Lung (tissue), 12 donors: Measurements from ENCODE around the gene CEP164. TPM values are rescaled to one million over a fixed set of nuclear protein-coding genes. Genes with fewer than 3 reads are reported as not detected.

Experiments used
- ATAC-seq: fragments of 200-7000 bp; cut with Tn5 transposase; one replicate; pipeline ENCODE4 v1.9.1; 2020; ENCODE audit warnings: moderate number of reproducible peaks; ENCODE audit not compliant: insufficient read depth, low FRiP score
- DNase-seq, 3 donors: peaks; one replicate each; pipeline ENCODE4 v3.0.0-alpha.2; 2013 to 2017
- H3K27ac ChIP-seq, 2 donors: one replicate each; pipeline ENCODE4 v1.5.1; 2013; ENCODE audit warnings: mild to moderate bottlenecking in 2 of 2, moderate library complexity in 2 of 2, control low read depth in 1 of 2, inconsistent platforms in 1 of 2, low read depth in 1 of 2, low read length in 1 of 2
- H3K27me3 ChIP-seq, 3 donors: one replicate each; pipeline ENCODE4 v1.5.1; 2013; ENCODE audit warnings: low read length in 2 of 3; ENCODE audit not compliant: control insufficient read depth in 3 of 3, insufficient read depth in 3 of 3
- H3K36me3 ChIP-seq, 4 donors: one replicate each; pipeline ENCODE4 v1.5.1; 2013; ENCODE audit warnings: low read length in 4 of 4, mild to moderate bottlenecking in 1 of 4, moderate library complexity in 1 of 4; ENCODE audit not compliant: control insufficient read depth in 4 of 4, insufficient read depth in 4 of 4
- H3K4me1 ChIP-seq, 5 donors: one replicate each; pipeline ENCODE4 v1.5.1; 2013; ENCODE audit warnings: low read length in 5 of 5, mild to moderate bottlenecking in 2 of 5, moderate library complexity in 1 of 5; ENCODE audit not compliant: control insufficient read depth in 5 of 5, insufficient read depth in 5 of 5
- H3K4me3 ChIP-seq: one replicate; pipeline ENCODE4 v1.5.1; 2013; ENCODE audit warnings: mild to moderate bottlenecking, control low read depth, moderate library complexity
- H3K9ac ChIP-seq, 2 donors: one replicate each; pipeline ENCODE4 v1.5.1; 2013; ENCODE audit warnings: low read length in 2 of 2, control low read depth in 1 of 2; ENCODE audit not compliant: insufficient read depth in 1 of 2
- H3K9me3 ChIP-seq, 4 donors: one replicate each; pipeline ENCODE4 v1.5.1; 2013; ENCODE audit warnings: low read length in 3 of 4, mild to moderate bottlenecking in 1 of 4, moderate library complexity in 1 of 4; ENCODE audit not compliant: control insufficient read depth in 4 of 4, insufficient read depth in 3 of 4
- CTCF ChIP-seq: IDR thresholded peaks from 2 replicates; pipeline ENCODE4 v1.5.1; 2012; ENCODE audit warnings: mild to moderate bottlenecking; ENCODE audit errors: control extremely low read depth, extremely low read depth
- WGBS, 2 donors: extraction: QIAGEN DNeasy Blood & Tissue Kit; methylation state at CpG; one replicate each; pipeline ENCODE4 v1.1.7; 2013; 5-methylcytosine and 5-hydroxymethylcytosine counted together
- polyA plus RNA-seq, 2 donors: library from polyadenylated mRNA; stranded (reverse); fragments of 200-250 nt; gene quantifications; one replicate each; pipeline ENCODE4 v1.2.1, GENCODE V29; 2013
- total RNA-seq, 2 donors: library from RNA; depleted of rRNA in 1 of 2; stranded (reverse); fragments of >200 nt in 1 of 2; gene quantifications; one replicate each; pipeline ENCODE4 v1.2.1, GENCODE V29; 2014 to 2021
- donor health status: control.
- donor health status: control.
- donor health status: Bipolar disorder and iron deficiency.
- donor health status: healthy.
- donor health status: DM: yes; HTN: yes; CAD: no.

Gene CEP164
- total and polyA plus RNA-seq, 4 donors = 12.0 to 36.1 (median 26.7) TPM

DNA sequence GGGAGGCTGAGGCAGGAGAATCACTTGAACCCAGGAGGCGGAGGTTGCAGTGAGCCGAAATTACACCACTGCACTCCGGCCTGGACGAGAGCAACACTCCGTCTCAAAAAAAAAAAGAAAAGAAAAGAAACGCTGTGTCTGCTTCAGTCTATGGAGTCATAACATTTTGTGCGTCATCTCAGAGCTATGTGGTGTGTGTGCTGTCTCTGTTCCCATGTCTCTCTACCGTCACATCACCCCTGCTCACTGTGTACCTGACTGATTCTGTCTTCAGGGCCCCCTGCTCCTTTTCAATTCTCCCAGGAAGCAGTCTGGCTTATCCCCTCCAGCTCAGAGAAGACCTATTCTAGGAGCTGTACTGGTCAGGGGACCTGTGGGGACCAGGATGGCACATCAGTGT lies 29.5 kb upstream of the CEP164 start:
- DNase-seq = no peak
- H3K4me1 ChIP-seq = peaks cover 0 to 17% (median 5%) of the 10 kb centered on the region in 5 donors
- no peak overlapping the region for H3K4me3 ChIP-seq
- no peaks in the 10 kb centered on the region for H3K27me3 ChIP-seq
- no peak overlapping the region for H3K9ac ChIP-seq
- H3K9me3 ChIP-seq = no peaks in the 10 kb centered on the region
- WGBS, 2 donors = 97 to 98% methylated on average over 8 of the region's 8 CpGs
- ATAC-seq = no peak
- H3K27ac ChIP-seq = no peak overlapping the region
- H3K36me3 ChIP-seq = peaks cover 0 to 13% (median 5%) of the 10 kb centered on the region in 4 donors
- TF ChIP-seq CTCF = no peak

DNA sequence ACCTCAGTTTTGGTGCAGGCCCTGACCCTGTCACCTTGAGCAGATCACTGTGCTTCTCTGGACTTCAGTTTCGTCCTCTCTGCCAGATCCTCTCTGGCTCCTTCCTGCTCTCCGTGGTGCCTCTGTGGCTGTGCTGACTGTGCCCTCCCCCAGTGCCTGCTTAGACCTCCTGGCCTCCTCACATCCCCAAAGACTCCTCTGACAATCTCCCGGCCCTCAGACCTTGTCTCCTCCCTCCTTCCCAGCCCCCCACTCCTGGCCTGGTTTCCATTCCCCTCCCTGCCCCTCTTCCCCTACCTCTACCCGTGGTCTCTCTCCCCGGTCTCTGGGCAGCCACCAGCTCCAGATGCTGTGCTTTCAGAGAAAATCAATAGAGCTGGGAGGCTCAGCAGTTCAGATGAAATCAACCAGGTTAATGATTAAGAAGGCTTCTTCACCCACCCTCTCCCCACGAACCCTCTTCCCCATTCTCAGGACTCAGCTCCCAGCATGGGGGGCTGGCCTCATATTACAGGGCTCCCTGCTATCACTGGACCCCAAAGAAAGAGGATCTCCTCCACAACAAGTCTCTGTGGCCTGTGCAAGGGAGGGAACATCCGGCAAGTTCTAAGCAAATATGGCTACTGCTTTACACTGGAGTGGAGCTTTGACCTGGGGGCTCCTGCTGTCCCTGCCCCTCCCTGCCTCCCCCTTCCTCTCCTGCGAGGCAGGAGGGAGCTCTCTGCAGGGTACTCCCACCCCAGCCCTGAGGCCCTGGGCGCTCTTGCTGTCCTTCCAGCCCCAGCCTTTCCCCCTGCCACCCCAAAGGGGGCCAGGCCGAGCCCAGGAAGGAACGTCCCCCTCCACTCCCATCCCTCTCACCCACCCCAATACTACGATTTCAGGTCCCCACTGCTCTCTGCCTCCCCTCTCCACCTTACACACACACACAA lies 28.0 kb upstream of the CEP164 start:
- Histone ChIP-seq H3K4me3 (no peak overlapping the region), H3K9me3 (no peaks in the 10 kb centered on the region), H3K27ac (no peak overlapping the region), H3K9ac (peak overlapping the region; percentile 19 to 59), H3K27me3 (no peaks in the 10 kb centered on the region), H3K4me1 (peaks cover 3 to 17% (median 6%) of the 10 kb centered on the region in 5 donors), H3K36me3 (peaks cover 0 to 11% (median 3%) of the 10 kb centered on the region in 4 donors)
- no peak for TF ChIP-seq CTCF
- peak in 2 of 3 donors; percentile 10 to 15 for DNase-seq
- no peak for ATAC-seq
- 60 to 73% methylated on average over 9 to 12 of the region's 12 CpGs for WGBS, 2 donors

- Histone ChIP-seq H3K9ac (peak overlapping the region in 1 of 2 donors; percentile 59), H3K4me3 (no peak overlapping the region), H3K9me3 (no peaks in the 10 kb centered on the region), H3K27ac (no peak overlapping the region), H3K4me1 (peaks cover 3 to 17% (median 6%) of the 10 kb centered on the region in 5 donors), H3K36me3 (peaks cover 0 to 6% (median 2%) of the 10 kb centered on the region in 4 donors), H3K27me3 (no peaks in the 10 kb centered on the region)
- no peak for TF ChIP-seq CTCF
- DNase-seq (peak; percentile 65 to 73 (median 71)), ATAC-seq (no peak)
- WGBS, 2 donors = 52 to 69% methylated on average over 17 of the region's 17 CpGs
Measured at GRCh38 chr11:117300283-117300663, 27.4 kb upstream of the CEP164 start.
